NOMO-1 treated with dmso at 0.1 percent for 144 hours (cell line): ENCODE data around the gene INPPL1.

Source experiments
- DNase-seq: peaks from one replicate; lab custom pipeline; 2025; ENCODE audit not compliant: unreplicated experiment; lab: John Stamatoyannopoulos, UW

INPPL1 gene

GRCh38 chr11:72217841-72218240 lies 6.7 kb upstream of the INPPL1 start:
- no peak for DNase-seq

GRCh38 chr11:72218251-72218745 lies 6.3 kb upstream of the INPPL1 start:
- no peak for DNase-seq

GRCh38 chr11:72220696-72221363 lies 3.7 kb upstream of the INPPL1 start:
- no peak for DNase-seq

GRCh38 chr11:72221386-72222075 lies 3.0 kb upstream of the INPPL1 start:
- DNase-seq, result no peak

GRCh38 chr11:72222106-72222891 lies 2.3 kb upstream of the INPPL1 start:
- DNase-seq, result no peak

GRCh38 chr11:72222907-72223614 lies 1.5 kb upstream of the INPPL1 start:
- peak; percentile 94 for DNase-seq

- DNase-seq, result peak; percentile 54
Measured at GRCh38 chr11:72223615-72224563, 678 bp upstream of the INPPL1 start.

- no peak for DNase-seq
Measured at GRCh38 chr11:72225411-72225951, 914 bp downstream of the INPPL1 start.

GRCh38 chr11:72226701-72227100 lies 2.1 kb downstream of the INPPL1 start:
- DNase-seq, result no peak

GRCh38 chr11:72227316-72228228 lies 3.0 kb downstream of the INPPL1 start:
- no peak for DNase-seq

- DNase-seq, result no peak
Measured at GRCh38 chr11:72228229-72228843, 3.8 kb downstream of the INPPL1 start.

GRCh38 chr11:72228844-72229231 lies 4.3 kb downstream of the INPPL1 start:
- DNase-seq, result no peak

- DNase-seq, result no peak
Measured at GRCh38 chr11:72229336-72229924, 4.9 kb downstream of the INPPL1 start.

GRCh38 chr11:72229925-72230763 lies 5.6 kb downstream of the INPPL1 start:
- DNase-seq, result no peak

- DNase-seq, result no peak
Measured at GRCh38 chr11:72230764-72231365, 6.3 kb downstream of the INPPL1 start.

GRCh38 chr11:72231396-72232259 lies 7.1 kb downstream of the INPPL1 start:
- DNase-seq, result no peak
